HepG2 (cell line): ENCODE measurements around the gene PLK3. TPM values are rescaled to one million over a fixed set of nuclear protein-coding genes. Genes with fewer than 3 reads are reported as not detected.
A peak's percentile ranks its signal among the peaks of the same experiment; 100 is the strongest.

ENCODE experiments used
- ATAC-seq: fragments of 200-7000 bp; cut with Tn5 transposase; 3 replicates; pipeline ENCODE4 v1.9.1; 2020; ENCODE audit warnings: mild to moderate bottlenecking, moderate library complexity
- Bru-seq: library from RNA; stranded (reverse); fragments of 400-500 nt; gene quantifications from one replicate; lab custom pipeline; 2021; lab: Mats Ljungman, UMichigan
- BruChase-seq, 2 experiments: library from RNA; stranded (reverse); fragments of 400-500 nt; gene quantifications; one replicate each; lab custom pipeline; 2021; lab: Mats Ljungman, UMichigan
- BruUV-seq: library from RNA; stranded (reverse); fragments of 400-500 nt; replicated peaks from 2 replicates; lab custom pipeline; 2021; lab: Mats Ljungman, UMichigan
- CTCF ChIA-PET: fragments of 300-600 bp; formaldehyde crosslinking; extraction: SDS; loops from one replicate; lab custom pipeline; 2021; ENCODE audit warnings: low total read pairs, inconsistent platforms, low intra/inter-chr PET ratio; lab: Yijun Ruan, JAX
- POLR2A ChIA-PET: fragments of 350-600 bp; sonication (Branson Sonifier 250); formaldehyde crosslinking; loops from one replicate; lab custom pipeline; 2020; ENCODE audit warnings: antibody characterized with exemption, inconsistent platforms; lab: Yijun Ruan, JAX
- DNase-seq: peaks from one replicate; pipeline ENCODE4 v3.0.0-alpha.2; 2015; ENCODE audit warnings: low spot score
- FAIRE-seq: peaks from 3 replicates; lab custom pipeline; 2011; peaks lifted over from hg19 to GRCh38; lab: Jason Lieb, UNC
- H2AFZ ChIP-seq: one replicate; pipeline ENCODE4 v1.6.1; 2011; ENCODE audit warnings: low read length, inconsistent platforms
- H3K27ac ChIP-seq: fragments of 300-600 bp; 3 replicates; pipeline ENCODE4 v1.8.0; 2011; ENCODE audit warnings: mixed run types, mild to moderate bottlenecking, mixed read lengths, low read length, inconsistent platforms; ENCODE audit not compliant: insufficient read depth; ENCODE audit errors: extremely low read length
- H3K27me3 ChIP-seq, 2 experiments: fragments of 200-600 bp in 1 of 2; 2 replicates in 1 of 2; 3 replicates in 1 of 2; pipeline versions ENCODE4 v1.6.0 to v1.8.0; 2011; ENCODE audit warnings: low read length in 2 of 2, mild to moderate bottlenecking in 2 of 2, moderate library complexity in 2 of 2, inconsistent platforms in 1 of 2; ENCODE audit not compliant: insufficient read depth in 2 of 2, control insufficient read depth in 1 of 2
- H3K36me3 ChIP-seq, 2 experiments: fragments of 200-600 bp in 1 of 2; replicated peaks in 1 of 2; 2 replicates in 1 of 2; 3 replicates in 1 of 2; pipeline versions ENCODE4 v1.5.1 to v1.8.0; 2011; ENCODE audit warnings: low read length in 2 of 2, inconsistent platforms in 1 of 2; ENCODE audit not compliant: insufficient read depth in 2 of 2, control insufficient read depth in 1 of 2
- H3K4me1 ChIP-seq: 2 replicates; pipeline ENCODE4 v1.5.1; 2012; ENCODE audit warnings: low read length, inconsistent platforms; ENCODE audit not compliant: insufficient read depth
- H3K4me2 ChIP-seq: 2 replicates; pipeline ENCODE4 v1.6.0; 2011; ENCODE audit warnings: low read depth, low read length, inconsistent platforms
- H3K4me3 ChIP-seq, 3 experiments: fragments of 200-600 bp in 1 of 3; sonication (generic), shearing (Covaris generic) in 1 of 3; replicated peaks in 1 of 3; 2 replicates each; pipeline ENCODE4 v1.5.1; 2011 to 2016; ENCODE audit warnings: low read length in 3 of 3, inconsistent platforms in 2 of 3, low read depth in 2 of 3, mild to moderate bottlenecking in 2 of 3, control low read depth in 1 of 3, mixed read lengths in 1 of 3; ENCODE audit not compliant: insufficient read depth in 1 of 3
- H3K79me2 ChIP-seq: one replicate; pipeline ENCODE4 v1.6.1; 2011; ENCODE audit warnings: low read length, inconsistent platforms; ENCODE audit not compliant: insufficient read depth
- H3K9ac ChIP-seq: 2 replicates; pipeline ENCODE4 v1.6.0; 2011; ENCODE audit warnings: mild to moderate bottlenecking, low read depth, low read length, inconsistent platforms; ENCODE audit not compliant: insufficient read depth
- H3K9me3 ChIP-seq: 2 replicates; pipeline ENCODE4 v1.5.1; 2012; ENCODE audit warnings: mild to moderate bottlenecking, low read length
- H4K20me1 ChIP-seq: 2 replicates; pipeline ENCODE4 v1.6.0; 2011; ENCODE audit warnings: inconsistent platforms, mild to moderate bottlenecking, low read length, moderate library complexity; ENCODE audit not compliant: insufficient read depth
- MEIS1 ChIP-seq: sonication (generic); formaldehyde crosslinking; IDR thresholded peaks from 2 replicates; pipeline ENCODE4 v1.9.0; 2021; ENCODE audit warnings: mild to moderate bottlenecking, missing genetic modification reagents, moderate library complexity, borderline replicate concordance
- PRDM15 ChIP-seq: sonication (generic); formaldehyde crosslinking; IDR thresholded peaks from 2 replicates; pipeline ENCODE4 v1.4.0; 2020; ENCODE audit warnings: missing genetic modification reagents
- SATB2 ChIP-seq: sonication (generic); formaldehyde crosslinking; IDR thresholded peaks from 2 replicates; pipeline ENCODE4 v1.5.0; 2020; ENCODE audit warnings: missing genetic modification reagents
- SMAD9 ChIP-seq: sonication (generic); formaldehyde crosslinking; IDR thresholded peaks from 2 replicates; pipeline ENCODE4 v1.5.1; 2020; ENCODE audit warnings: mild to moderate bottlenecking, missing genetic modification reagents
- ZIK1 ChIP-seq: sonication (generic); formaldehyde crosslinking; IDR thresholded peaks from 2 replicates; pipeline ENCODE4 v1.5.0; 2020; ENCODE audit warnings: mild to moderate bottlenecking, low read depth, missing genetic modification reagents, borderline replicate concordance
- ZKSCAN8 ChIP-seq: IDR thresholded peaks from 2 replicates; pipeline ENCODE4 v1.6.1; 2016; ENCODE audit warnings: borderline replicate concordance, missing genetic modification reagents, missing compliant biosample characterization
- ZNF878 ChIP-seq: sonication (generic); formaldehyde crosslinking; IDR thresholded peaks from 2 replicates; pipeline ENCODE4 v1.8.1; 2023; ENCODE audit warnings: mild to moderate bottlenecking, missing genetic modification reagents, moderate library complexity
- WGBS: methylation state at CpG from one replicate; pipeline ENCODE4 v1.1.6; 2017; ENCODE audit warnings: low lambda C conversion rate; 5-methylcytosine and 5-hydroxymethylcytosine counted together
- in situ Hi-C: cut with HindIII; loops from 2 replicates; pipeline ENCODE4 v1.10.0; 2017; ENCODE audit warnings: low pct_unique_long_range_greater_than_20kb; ENCODE audit not compliant: extremely low pct_ligation_motif_present
- intact Hi-C: fragments of 100-400 bp; cut with micrococcal nuclease; formaldehyde crosslinking; loops from one replicate; pipeline ENCODE4 v1.10.0; 2022; ENCODE audit not compliant: unreplicated experiment
- long read RNA-seq, 2 experiments: library from RNA in 1 of 2; library from polyadenylated mRNA in 1 of 2; stranded (forward) in 1 of 2; unstranded in 1 of 2; transcript quantifications; one replicate each; pipeline ENCODE4 v2.0.0, GENCODE V29; 2019 to 2022
- polyA minus RNA-seq, 3 experiments: library from RNA; depleted of rRNA, polyadenylated mRNA; stranded (reverse); fragments of >200 nt; gene quantifications; 2 replicates each; pipeline ENCODE4 v1.2.3, GENCODE V29; 2011; ENCODE audit warnings: low replicate concordance in 1 of 3
- polyA plus RNA-seq, 8 experiments: library from polyadenylated mRNA; depleted of rRNA in 3 of 8; stranded (reverse) in 7 of 8; unstranded in 1 of 8; fragments of >200 nt; fragmentation: Illumina TruSeq in 4 of 8; extraction: Trizol in 4 of 8; gene quantifications; 2 replicates each; pipeline versions ENCODE4 v1.2.1 to v1.2.3, GENCODE V29; 2011 to 2016; ENCODE audit warnings: low read depth in 4 of 8, missing spikeins in 1 of 8, mixed read lengths in 1 of 8; ENCODE audit not compliant: insufficient read depth in 1 of 8
- total RNA-seq, 5 experiments: library from RNA; depleted of rRNA; stranded (reverse); fragments of >200 nt; fragmentation: Illumina TruSeq; extraction: Trizol; gene quantifications; 2 replicates each; pipeline ENCODE4 v1.2.3, GENCODE V29; 2016; ENCODE audit warnings: low read depth in 1 of 5
- TF ChIP-seq, protein P1 (sequence below): sonication (generic); formaldehyde crosslinking; IDR thresholded peaks from 2 replicates; pipeline ENCODE4 v1.5.0; 2020; ENCODE audit warnings: missing genetic modification reagents, mild to moderate bottlenecking, borderline replicate concordance
- TF ChIP-seq, protein P2 (sequence below): sonication (generic); formaldehyde crosslinking; IDR thresholded peaks from 2 replicates; pipeline ENCODE4 v1.4.0; 2020; ENCODE audit warnings: mild to moderate bottlenecking, low read depth, missing genetic modification reagents

The PLK3 gene
- total RNA-seq (2016; rRNA removed; fragmentation: Illumina TruSeq; extraction: Trizol): 4.5 and 9.8 TPM in 2 replicates
- total RNA-seq (2016; cell fraction: cytosol; rRNA removed; fragmentation: Illumina TruSeq; extraction: Trizol; ENCODE audit: low read depth): 10.4 and 10.6 TPM in 2 replicates
- total RNA-seq (2016; cell fraction: insoluble cytoplasmic fraction; rRNA removed; fragmentation: Illumina TruSeq; extraction: Trizol): 3.0 and 11.4 TPM in 2 replicates
- total RNA-seq (2016; cell fraction: membrane; rRNA removed; fragmentation: Illumina TruSeq; extraction: Trizol): 7.7 and 8.3 TPM in 2 replicates
- total RNA-seq (2016; cell fraction: nucleus; rRNA removed; fragmentation: Illumina TruSeq; extraction: Trizol): 14.5 and 18.3 TPM in 2 replicates
- 16.9 and 23.4 TPM in 2 replicates for polyA plus RNA-seq (2011; rRNA removed)
- polyA plus RNA-seq (2011; cell fraction: cytosol; rRNA removed): 7.7 and 8.3 TPM in 2 replicates
- polyA plus RNA-seq (2011; cell fraction: nucleus; rRNA removed): 101 and 106 TPM in 2 replicates
- 4.3 and 8.5 TPM in 2 replicates for polyA plus RNA-seq (2012)
- 2.2 and 2.4 TPM in 2 replicates for polyA plus RNA-seq (2016; cell fraction: cytosol; fragmentation: Illumina TruSeq; extraction: Trizol; ENCODE audit: low read depth)
- polyA plus RNA-seq (2016; cell fraction: insoluble cytoplasmic fraction; fragmentation: Illumina TruSeq; extraction: Trizol; ENCODE audit: low read depth): 5.2 and 6.6 TPM in 2 replicates
- 3.1 and 3.6 TPM in 2 replicates for polyA plus RNA-seq (2016; cell fraction: membrane; fragmentation: Illumina TruSeq; extraction: Trizol; ENCODE audit: low read depth)
- 41.8 and 43.4 TPM in 2 replicates for polyA plus RNA-seq (2016; cell fraction: nucleus; fragmentation: Illumina TruSeq; extraction: Trizol; ENCODE audit: insufficient read depth, low read depth)
- polyA minus RNA-seq (2011; rRNA and poly(A)+ RNA removed; ENCODE audit: low replicate concordance): 10.1 and 27.4 TPM in 2 replicates
- polyA minus RNA-seq (2011; cell fraction: cytosol; rRNA and poly(A)+ RNA removed): 5.1 and 11.4 TPM in 2 replicates
- 37.5 and 48.6 TPM in 2 replicates for polyA minus RNA-seq (2011; cell fraction: nucleus; rRNA and poly(A)+ RNA removed)
- percentile 71 among the genes with signal in this experiment for Bru-seq, nascent RNA
- percentile 79 among the genes with signal in this experiment for BruChase-seq, experiment 1, labeled RNA remaining after a 6-hour chase
- BruChase-seq, experiment 2, labeled RNA remaining after a 2-hour chase: percentile 74 among the genes with signal in this experiment
- long read RNA-seq, experiment 1, transcript PLK3-201 (15 exons, 2,492 nt): major isoform, 8 of 13 reads
- long read RNA-seq, experiment 1, partial matches to known transcripts: 3 of 13 reads
- long read RNA-seq, experiment 1, other reads (novel, unspliced or antisense): 2 of 13 reads
- long read RNA-seq, experiment 2, transcript PLK3-201 (15 exons, 2,492 nt): major isoform, 6 of 30 reads
- long read RNA-seq, experiment 2, partial matches to known transcripts: 3 of 30 reads
- long read RNA-seq, experiment 2, other reads (novel, unspliced or antisense): 19 of 30 reads

DNA sequence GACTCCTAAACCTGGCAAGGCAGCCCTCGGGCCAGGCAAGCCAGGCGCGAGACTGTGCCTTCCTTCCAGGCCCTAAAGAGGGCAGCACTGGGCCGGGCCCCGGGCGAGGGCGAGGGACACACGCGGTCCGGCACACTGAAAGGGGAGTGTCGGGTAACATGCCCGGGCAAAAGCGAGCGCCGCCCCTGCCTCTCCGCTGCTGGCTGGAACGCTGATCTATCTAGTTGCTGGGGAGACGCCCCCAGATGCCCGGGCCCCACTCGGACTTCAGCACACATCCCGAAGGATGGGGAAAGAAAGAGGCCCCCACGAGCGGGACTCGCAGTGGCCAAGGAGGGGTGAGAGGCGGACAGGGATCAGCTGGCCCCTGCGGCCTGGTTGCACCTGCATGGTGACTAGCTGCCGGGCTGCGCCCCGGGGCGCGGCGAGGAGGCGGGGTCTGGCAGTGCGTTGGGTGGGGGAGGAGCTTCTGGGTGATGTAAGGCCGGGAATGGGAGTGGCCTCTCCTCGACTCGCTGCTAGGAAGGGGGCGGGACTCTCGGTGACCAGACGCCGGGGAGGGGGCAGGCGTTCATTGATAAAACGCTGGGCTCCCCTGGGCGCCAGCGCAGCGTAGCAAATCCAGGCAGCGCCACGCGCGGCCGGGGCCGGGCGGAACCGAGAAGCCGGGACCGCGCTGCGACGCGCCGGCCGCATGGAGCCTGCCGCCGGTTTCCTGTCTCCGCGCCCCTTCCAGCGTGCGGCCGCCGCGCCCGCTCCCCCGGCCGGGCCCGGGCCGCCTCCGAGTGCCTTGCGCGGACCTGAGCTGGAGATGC is at the start of gene PLK3:
PLK3 (plus strand) TSS at position 608 of the 815 bp plus-strand sequence; CDS start at position 695, 87 bp downstream.
- peak; percentile 86 for ATAC-seq
- H3K27me3 ChIP-seq: no peaks in the 10 kb centered on the region
- no peak within 1 kb of the TSS for H2AFZ ChIP-seq
- POLR2A ChIA-PET: interaction anchor here (0.7 to 6.7 kb wide), 31 partner anchors 9 to 743 kb away, joined by 3 to 237 read pairs (median 6); partner anchors contain the start of genes BEST4, BTBD19, DYNLT4 and MUTYH
- H3K27ac ChIP-seq: peak within 1 kb of the TSS; percentile 94
- peaks cover 17% of the 10 kb centered on the region for H3K79me2 ChIP-seq
- in situ Hi-C loops (no loop called here), intact Hi-C loops (no loop called here)
- CTCF ChIA-PET: interaction anchor here (1.2 to 1.6 kb wide), 2 partner anchors 11 to 36 kb away, joined by 3 to 4 read pairs; no protein-coding TSS in a partner anchor
- DNase-seq: peak; percentile 92
- no TSS peak for BruUV-seq
- FAIRE-seq: peak; percentile 80
- H3K9ac ChIP-seq: peak within 1 kb of the TSS; percentile 89
- peak within 1 kb of the TSS; percentile 97 for H3K4me2 ChIP-seq
- H3K9me3 ChIP-seq: no peaks in the 10 kb centered on the region
- H3K4me1 ChIP-seq: peaks cover 44% of the 10 kb centered on the region
- H4K20me1 ChIP-seq: 0 out of 2 replicates have a peak, but pooled peaks cover 7% of the 10 kb centered on the region
- H3K36me3 ChIP-seq: peaks cover 6 to 27% of the 10 kb centered on the region in 2 experiments; a peak in 4 of 5 replicates
- peak within 1 kb of the TSS; percentile 69 to 91 (median 90) for H3K4me3 ChIP-seq
- WGBS: 0% methylated on average over 29 of the region's 79 CpGs
- TF ChIP-seq MEIS1 (CRISPR knock-in tag): peak; percentile 85
- TF ChIP-seq, protein P1, sequence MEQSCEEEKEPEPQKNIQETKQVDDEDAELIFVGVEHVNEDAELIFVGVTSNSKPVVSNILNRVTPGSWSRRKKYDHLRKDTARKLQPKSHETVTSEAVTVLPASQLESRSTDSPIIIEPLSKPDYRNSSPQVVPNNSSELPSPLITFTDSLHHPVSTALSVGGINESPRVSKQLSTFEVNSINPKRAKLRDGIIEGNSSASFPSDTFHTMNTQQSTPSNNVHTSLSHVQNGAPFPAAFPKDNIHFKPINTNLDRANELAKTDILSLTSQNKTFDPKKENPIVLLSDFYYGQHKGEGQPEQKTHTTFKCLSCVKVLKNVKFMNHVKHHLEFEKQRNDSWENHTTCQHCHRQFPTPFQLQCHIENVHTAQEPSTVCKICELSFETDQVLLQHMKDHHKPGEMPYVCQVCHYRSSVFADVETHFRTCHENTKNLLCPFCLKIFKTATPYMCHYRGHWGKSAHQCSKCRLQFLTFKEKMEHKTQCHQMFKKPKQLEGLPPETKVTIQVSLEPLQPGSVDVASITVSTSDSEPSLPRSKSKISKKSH (CRISPR knock-in tag): peak; percentile 96
- TF ChIP-seq, protein P2, sequence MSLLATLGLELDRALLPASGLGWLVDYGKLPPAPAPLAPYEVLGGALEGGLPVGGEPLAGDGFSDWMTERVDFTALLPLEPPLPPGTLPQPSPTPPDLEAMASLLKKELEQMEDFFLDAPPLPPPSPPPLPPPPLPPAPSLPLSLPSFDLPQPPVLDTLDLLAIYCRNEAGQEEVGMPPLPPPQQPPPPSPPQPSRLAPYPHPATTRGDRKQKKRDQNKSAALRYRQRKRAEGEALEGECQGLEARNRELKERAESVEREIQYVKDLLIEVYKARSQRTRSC (CRISPR knock-in tag): peak; percentile 97
- peak; percentile 59; the same call in 1 of the 2 replicates for TF ChIP-seq ZKSCAN8 (CRISPR knock-in tag)
- 0 out of 2 replicates have a peak, but pooled peaks have one; percentile 73 for TF ChIP-seq ZIK1
- peak; percentile 89 for TF ChIP-seq ZNF878
- TF ChIP-seq SMAD9 (CRISPR knock-in tag): no peak
- no peak for TF ChIP-seq PRDM15
- TF ChIP-seq SATB2 (CRISPR knock-in tag): no peak
